ENCODE measurements around the gene SCAMP5.

DNA sequence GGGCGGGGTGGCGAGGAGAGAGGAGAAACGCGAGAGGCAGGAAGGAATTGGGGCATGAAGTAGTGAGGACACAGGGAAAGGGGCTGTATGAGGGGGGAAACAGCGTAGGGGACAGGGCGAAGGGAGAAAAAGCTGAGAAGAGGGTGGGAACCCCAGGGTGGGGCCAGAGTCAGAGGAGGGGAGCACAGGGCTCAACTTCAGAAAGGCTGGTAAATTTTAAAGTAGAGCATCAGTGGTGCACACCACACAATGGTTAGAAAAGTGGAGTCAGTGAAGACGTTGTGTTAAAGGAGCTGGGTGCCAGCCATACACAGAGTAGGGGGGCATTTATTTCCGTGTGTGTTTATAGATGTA lies 35.8 kb upstream of the SCAMP5 start:
- no peak for TF ChIP-seq POLR2AphosphoS5 (IDR thresholded peaks at IDR 0.05; ENCODE audit: low read depth, low read length)
- no peak for TF ChIP-seq POLR2A (IDR thresholded peaks at IDR 0.05; ENCODE audit: low read depth, low read length)
- TF ChIP-seq SPI1 (IDR thresholded peaks at IDR 0.05; ENCODE audit: low read depth, low read length), result no peak
